GM23248 (cell line): ENCODE data around the gene FLT4.

Experiments used
- EZH2 ChIP-seq: fragments of 200-600 bp; sonication (generic); IDR thresholded peaks from 2 replicates; pipeline ENCODE4 v1.6.1; 2018; ENCODE audit warnings: antibody characterized with exemption, mild to moderate bottlenecking; ENCODE audit not compliant: insufficient read depth, poor library complexity, severe bottlenecking
- EZH2phosphoT487 ChIP-seq: fragments of 200-600 bp; sonication (generic); IDR thresholded peaks from 2 replicates; pipeline ENCODE4 v1.6.1; 2018; ENCODE audit warnings: antibody characterized with exemption, moderate library complexity, mild to moderate bottlenecking, low read depth; ENCODE audit not compliant: insufficient read depth

DNA sequence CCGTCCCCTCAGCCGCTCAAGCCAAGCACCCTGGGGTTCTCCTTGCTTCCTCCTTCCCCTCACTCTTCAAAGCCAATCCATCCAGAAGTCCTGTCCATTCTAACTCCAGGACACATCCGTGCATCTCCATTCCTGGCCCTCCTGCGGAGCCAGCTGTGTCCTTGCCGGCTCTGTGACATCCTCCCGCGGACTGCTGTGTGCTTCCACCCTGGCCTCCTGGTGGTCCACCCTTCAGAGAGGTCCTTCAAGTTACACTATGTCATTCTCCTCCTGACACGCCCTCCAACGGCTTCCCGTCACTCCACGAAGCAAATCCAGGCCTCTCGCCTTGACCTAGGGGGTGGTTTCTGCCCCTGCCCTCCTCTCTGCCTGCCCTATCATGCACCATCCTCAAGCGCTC is 45.1 kb downstream of the FLT4 start:
- TF ChIP-seq EZH2phosphoT487 (no peak), EZH2 (no peak)
